SK-N-MC (cell line): Measurements from ENCODE around the gene GNG12.

Experiments
- EZH2 ChIP-seq: fragments of 200-600 bp; sonication (generic); IDR thresholded peaks from one replicate; pipeline ENCODE4 v1.6.1; 2017; ENCODE audit warnings: antibody characterized with exemption
- FOXP2 ChIP-seq: optimal IDR thresholded peaks from 2 replicates; pipeline ENCODE3; 2011; ENCODE audit warnings: mild to moderate bottlenecking, moderate library complexity; ENCODE audit not compliant: insufficient read depth; ENCODE audit errors: extremely low read length, control extremely low read depth
- POLR2AphosphoS5 ChIP-seq: IDR thresholded peaks from 2 replicates; pipeline ENCODE4 v1.6.1; 2012; ENCODE audit warnings: mild to moderate bottlenecking, low read depth, low read length, borderline replicate concordance

- TF ChIP-seq POLR2AphosphoS5 (no peak), EZH2 (no peak), FOXP2 (no peak)
These were observed 74.2 kb downstream of the GNG12 start for GRCh38 chr1:67759066-67759465.
